Vagina (tissue), 2 donors: ENCODE data around the gene FRMPD4.

ENCODE experiments used
- POLR2AphosphoS5 ChIP-seq, 2 donors: sonication (generic); formaldehyde crosslinking; IDR thresholded peaks; one replicate each; pipeline ENCODE4 v1.9.0; 2017; ENCODE audit warnings: antibody characterized with exemption in 2 of 2, mild to moderate bottlenecking in 2 of 2, low read depth in 1 of 2; ENCODE audit not compliant: insufficient read depth in 1 of 2
- TF ChIP-seq, protein P1 (sequence below), 3 experiments: fragments of 450-650 bp in 2 of 3; fragments of 200-600 bp in 1 of 3; sonication (generic) in 1 of 3; IDR thresholded peaks; one replicate each; pipeline ENCODE4 v1.5.1; 2017 to 2019; ENCODE audit warnings: antibody characterized with exemption in 3 of 3, mild to moderate bottlenecking in 2 of 3, moderate library complexity in 2 of 3

DNA sequence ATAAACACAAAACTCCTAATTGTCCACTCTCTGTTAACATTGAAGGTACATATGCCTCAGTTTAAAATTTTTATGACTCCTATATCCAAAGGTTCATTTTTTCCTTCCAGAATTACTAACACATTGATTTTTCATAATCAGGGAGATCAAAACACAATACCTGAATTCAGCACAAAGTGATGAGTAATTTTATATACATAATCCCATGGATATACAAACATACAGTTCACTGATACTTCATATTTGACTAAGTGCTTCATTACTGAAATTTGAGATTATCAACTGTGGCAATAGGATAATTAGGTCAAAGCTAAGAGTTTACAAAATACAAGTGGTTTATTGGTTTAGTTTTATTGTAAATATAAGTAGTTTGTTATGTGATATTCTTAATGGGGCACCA, 476.8 kb downstream of the FRMPD4 start:
- TF ChIP-seq, protein P1, sequence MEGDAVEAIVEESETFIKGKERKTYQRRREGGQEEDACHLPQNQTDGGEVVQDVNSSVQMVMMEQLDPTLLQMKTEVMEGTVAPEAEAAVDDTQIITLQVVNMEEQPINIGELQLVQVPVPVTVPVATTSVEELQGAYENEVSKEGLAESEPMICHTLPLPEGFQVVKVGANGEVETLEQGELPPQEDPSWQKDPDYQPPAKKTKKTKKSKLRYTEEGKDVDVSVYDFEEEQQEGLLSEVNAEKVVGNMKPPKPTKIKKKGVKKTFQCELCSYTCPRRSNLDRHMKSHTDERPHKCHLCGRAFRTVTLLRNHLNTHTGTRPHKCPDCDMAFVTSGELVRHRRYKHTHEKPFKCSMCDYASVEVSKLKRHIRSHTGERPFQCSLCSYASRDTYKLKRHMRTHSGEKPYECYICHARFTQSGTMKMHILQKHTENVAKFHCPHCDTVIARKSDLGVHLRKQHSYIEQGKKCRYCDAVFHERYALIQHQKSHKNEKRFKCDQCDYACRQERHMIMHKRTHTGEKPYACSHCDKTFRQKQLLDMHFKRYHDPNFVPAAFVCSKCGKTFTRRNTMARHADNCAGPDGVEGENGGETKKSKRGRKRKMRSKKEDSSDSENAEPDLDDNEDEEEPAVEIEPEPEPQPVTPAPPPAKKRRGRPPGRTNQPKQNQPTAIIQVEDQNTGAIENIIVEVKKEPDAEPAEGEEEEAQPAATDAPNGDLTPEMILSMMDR (IDR thresholded peaks at IDR 0.05): no peak
- TF ChIP-seq POLR2AphosphoS5 (IDR thresholded peaks at IDR 0.05; ENCODE audit: insufficient read depth in 1 of 2, low read depth in 1 of 2): no peak
